ENCODE data around the gene HEYL.
A peak's percentile ranks its signal among the peaks of the same experiment; 100 is the strongest.

HEYL gene

GRCh38 chr1:39639305-39640130 is at the start of gene HEYL:
Gene HEYL, minus strand, starts transcription at chr1:39639643. Its CDS starts 18 bp downstream, at chr1:39639625.
- peak; percentile 60 for DNase-seq (ENCODE audit: low spot score)

- no peak for DNase-seq (ENCODE audit: low spot score)
Measured at GRCh38 chr1:39689214-39689613, 49.8 kb upstream of the HEYL start.

GRCh38 chr1:39688706-39689105 is 49.3 kb upstream of the HEYL start:
- DNase-seq (ENCODE audit: low spot score) = no peak

- no peak for DNase-seq (ENCODE audit: low spot score)
Measured at GRCh38 chr1:39687243-39687642, 47.8 kb upstream of the HEYL start.

GRCh38 chr1:39685071-39685470 is 45.6 kb upstream of the HEYL start:
- no peak for DNase-seq (ENCODE audit: low spot score)

GRCh38 chr1:39684313-39684664 is 44.8 kb upstream of the HEYL start:
- no peak for DNase-seq (ENCODE audit: low spot score)

GRCh38 chr1:39683591-39684312 is 44.3 kb upstream of the HEYL start:
- DNase-seq (ENCODE audit: low spot score) = no peak

- DNase-seq (ENCODE audit: low spot score) = no peak
Measured at GRCh38 chr1:39681999-39682398, 42.6 kb upstream of the HEYL start.

GRCh38 chr1:39681294-39681693 is 41.9 kb upstream of the HEYL start:
- DNase-seq (ENCODE audit: low spot score) = no peak

GRCh38 chr1:39680751-39681150 is 41.3 kb upstream of the HEYL start:
- no peak for DNase-seq (ENCODE audit: low spot score)

GRCh38 chr1:39679821-39680220 is 40.4 kb upstream of the HEYL start:
- no peak for DNase-seq (ENCODE audit: low spot score)

GRCh38 chr1:39678889-39679288 is 39.4 kb upstream of the HEYL start:
- no peak for DNase-seq (ENCODE audit: low spot score)

- no peak for DNase-seq (ENCODE audit: low spot score)
Measured at GRCh38 chr1:39677645-39678044, 38.2 kb upstream of the HEYL start.

- no peak for DNase-seq (ENCODE audit: low spot score)
Measured at GRCh38 chr1:39676948-39677548, 37.6 kb upstream of the HEYL start.

- no peak for DNase-seq (ENCODE audit: low spot score)
Measured at GRCh38 chr1:39675220-39675619, 35.8 kb upstream of the HEYL start.

- DNase-seq (ENCODE audit: low spot score) = no peak
Measured at GRCh38 chr1:39673215-39673614, 33.8 kb upstream of the HEYL start.

- no peak for DNase-seq (ENCODE audit: low spot score)
Measured at GRCh38 chr1:39672551-39672947, 33.1 kb upstream of the HEYL start.

GRCh38 chr1:39671793-39672550 is 32.5 kb upstream of the HEYL start, which contains the start of gene NT5C1A:
Gene NT5C1A, minus strand, starts transcription at chr1:39672107. Its CDS starts 69 bp downstream, at chr1:39672038.
- DNase-seq (ENCODE audit: low spot score) = peak; percentile 52

- no peak for DNase-seq (ENCODE audit: low spot score)
Measured at GRCh38 chr1:39671433-39671792, 32.0 kb upstream of the HEYL start.

- no peak for DNase-seq (ENCODE audit: low spot score)
Measured at GRCh38 chr1:39670689-39671088, 31.2 kb upstream of the HEYL start.

GRCh38 chr1:39668894-39669293 is 29.5 kb upstream of the HEYL start:
- DNase-seq (ENCODE audit: low spot score) = no peak

GRCh38 chr1:39668111-39668510 is 28.7 kb upstream of the HEYL start:
- DNase-seq (ENCODE audit: low spot score) = no peak

Data from GM03348 (cell line).